GM21360 (cell line): ENCODE data around the gene MDFI.

Source experiments
- ATAC-seq: cut with Tn5 transposase; IDR thresholded peaks from one replicate; pipeline ENCODE4 v1.9.1; 2021; ENCODE audit warnings: mild to moderate bottlenecking, moderate library complexity; ENCODE audit not compliant: unreplicated experiment

MDFI gene

GRCh38 chr6:41684311-41685180 lies 46.3 kb downstream of the MDFI start:
- no peak for ATAC-seq

- no peak for ATAC-seq
These were observed 47.5 kb downstream of the MDFI start for GRCh38 chr6:41685641-41686380.

DNA sequence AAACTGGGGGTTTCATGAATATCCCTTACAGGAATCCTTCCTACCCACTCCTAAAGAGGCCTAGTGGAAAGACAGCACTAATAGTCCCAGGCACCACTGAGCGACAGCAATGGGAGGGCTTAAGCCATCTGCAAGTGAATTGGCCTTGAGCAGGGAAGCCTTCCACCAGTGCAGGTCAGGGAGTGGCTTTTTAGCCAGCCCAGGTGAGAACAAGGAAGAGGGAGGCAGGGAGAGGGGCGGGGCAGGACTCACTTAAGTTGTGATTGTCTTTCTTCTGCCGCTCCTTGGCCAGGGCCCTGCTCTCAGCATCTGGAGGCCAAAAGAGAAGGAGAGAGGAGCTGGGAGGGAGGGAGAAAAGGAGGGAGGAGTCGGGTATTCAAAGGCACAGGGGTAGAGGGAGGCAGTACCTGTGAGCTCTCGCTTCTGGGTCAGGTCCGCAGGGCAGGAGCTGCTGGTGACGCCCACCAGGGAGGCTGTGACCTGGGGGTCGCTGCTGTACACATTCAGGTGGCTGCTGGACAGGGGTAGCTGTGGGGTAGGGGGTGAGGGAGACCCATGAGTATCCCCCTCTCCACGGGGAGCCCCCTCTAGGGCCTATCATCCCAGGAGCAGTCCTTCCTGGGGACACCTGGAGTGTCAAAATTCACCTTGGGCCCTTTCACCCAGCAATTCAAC lies 49.4 kb downstream of the MDFI start:
- no peak for ATAC-seq

GRCh38 chr6:41688256-41688965 lies 50.1 kb downstream of the MDFI start:
- ATAC-seq, result no peak

- no peak for ATAC-seq
These were observed 51.1 kb downstream of the MDFI start for GRCh38 chr6:41689171-41690008.

DNA sequence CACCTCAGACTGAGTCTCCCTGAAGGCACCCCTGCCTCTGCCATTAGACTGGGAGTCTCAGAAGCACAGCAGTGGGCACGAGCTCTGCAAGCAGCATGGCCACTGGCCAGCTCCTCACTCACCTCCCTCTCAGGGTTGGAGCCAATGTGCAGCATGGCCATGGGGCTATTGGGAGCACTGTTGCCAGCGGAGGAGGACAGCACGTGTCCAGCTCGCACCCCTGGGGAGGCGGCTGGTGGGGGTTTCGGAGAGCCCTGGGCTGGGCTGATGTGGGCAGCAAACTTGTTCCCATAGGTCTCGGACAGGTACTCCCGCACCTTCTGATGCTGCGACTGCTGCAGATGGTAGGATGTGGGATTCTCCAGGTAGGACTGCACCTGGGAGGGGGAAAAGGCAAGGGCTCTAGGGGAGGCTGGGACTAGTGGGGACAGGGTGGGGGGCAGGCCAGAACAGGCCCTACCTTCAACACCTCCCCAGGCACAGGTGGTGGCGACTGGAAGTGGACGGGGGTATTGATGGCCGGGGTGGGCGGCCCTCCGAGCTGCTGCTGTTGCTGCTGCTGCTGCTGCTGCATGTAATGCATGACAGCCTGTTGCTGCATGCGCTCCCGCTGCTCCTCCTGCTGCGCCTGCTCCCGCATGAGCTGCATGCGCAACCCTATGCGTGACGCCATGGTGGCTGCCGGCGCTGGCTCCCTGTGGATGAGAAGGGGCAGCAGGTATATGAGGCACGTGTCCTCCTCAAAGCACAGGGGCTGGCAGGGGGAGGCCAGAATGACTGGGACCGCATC lies 52.5 kb downstream of the MDFI start:
- ATAC-seq, result no peak

DNA sequence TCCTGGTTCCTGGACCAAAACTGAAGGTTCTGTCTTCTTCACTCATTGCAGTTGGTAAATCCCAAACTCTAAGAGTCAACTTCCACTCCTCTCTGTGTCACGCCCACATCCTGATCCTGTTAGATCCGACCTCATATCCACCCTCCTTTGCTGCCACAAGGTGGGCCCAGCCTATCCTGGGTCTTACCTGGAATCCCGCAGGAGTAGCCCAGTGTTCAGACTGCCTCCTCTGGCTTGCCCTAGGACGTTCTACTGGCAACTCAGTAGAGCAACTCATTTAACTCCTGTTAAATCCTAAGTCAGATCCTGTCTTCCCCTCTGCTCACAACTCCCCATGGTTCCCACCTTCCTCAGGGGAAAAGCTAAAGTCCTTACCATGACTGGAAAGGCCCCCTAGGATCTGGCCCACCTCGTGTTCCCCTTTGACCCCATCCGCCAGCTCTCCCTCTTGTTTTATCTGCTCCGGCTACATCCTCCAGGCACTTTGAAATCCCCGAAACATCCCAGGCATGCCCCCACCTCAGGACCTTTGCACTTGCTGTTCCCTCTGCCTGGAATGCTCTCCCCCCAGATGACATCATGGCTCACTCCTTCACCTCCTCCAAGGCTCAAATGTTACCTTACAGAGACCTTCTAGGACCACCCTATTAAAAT lies 53.3 kb downstream of the MDFI start:
- no peak for ATAC-seq

DNA sequence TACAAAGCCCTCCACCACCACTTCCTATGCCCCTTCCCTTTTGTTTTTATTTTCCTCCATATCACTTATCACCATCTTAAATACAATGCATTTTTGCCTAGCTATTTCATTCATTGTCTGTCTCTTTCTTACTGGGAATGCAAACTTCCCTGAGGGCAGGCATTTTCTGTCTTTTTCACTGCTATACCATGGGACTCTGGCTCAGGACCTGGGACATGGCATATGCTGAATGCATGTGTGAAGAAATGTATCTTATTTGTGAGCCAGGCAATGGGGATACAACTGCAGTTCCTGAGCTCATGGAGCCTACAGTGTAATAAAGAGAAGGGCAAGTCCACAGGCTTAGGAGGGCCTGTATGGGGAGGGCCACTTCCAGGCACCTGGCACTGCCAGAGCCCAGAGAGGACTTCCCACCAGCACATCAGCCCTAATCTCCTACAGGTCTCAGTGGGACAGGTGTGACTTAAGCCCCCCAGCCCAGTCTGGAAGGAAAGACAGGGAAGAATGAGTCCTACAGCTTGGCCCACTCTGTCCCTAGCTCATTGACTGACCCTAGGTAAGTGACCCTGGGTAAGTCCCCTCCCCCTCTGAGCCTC lies 53.9 kb downstream of the MDFI start:
- no peak for ATAC-seq

GRCh38 chr6:41692730-41693129 lies 54.5 kb downstream of the MDFI start:
- no peak for ATAC-seq

DNA sequence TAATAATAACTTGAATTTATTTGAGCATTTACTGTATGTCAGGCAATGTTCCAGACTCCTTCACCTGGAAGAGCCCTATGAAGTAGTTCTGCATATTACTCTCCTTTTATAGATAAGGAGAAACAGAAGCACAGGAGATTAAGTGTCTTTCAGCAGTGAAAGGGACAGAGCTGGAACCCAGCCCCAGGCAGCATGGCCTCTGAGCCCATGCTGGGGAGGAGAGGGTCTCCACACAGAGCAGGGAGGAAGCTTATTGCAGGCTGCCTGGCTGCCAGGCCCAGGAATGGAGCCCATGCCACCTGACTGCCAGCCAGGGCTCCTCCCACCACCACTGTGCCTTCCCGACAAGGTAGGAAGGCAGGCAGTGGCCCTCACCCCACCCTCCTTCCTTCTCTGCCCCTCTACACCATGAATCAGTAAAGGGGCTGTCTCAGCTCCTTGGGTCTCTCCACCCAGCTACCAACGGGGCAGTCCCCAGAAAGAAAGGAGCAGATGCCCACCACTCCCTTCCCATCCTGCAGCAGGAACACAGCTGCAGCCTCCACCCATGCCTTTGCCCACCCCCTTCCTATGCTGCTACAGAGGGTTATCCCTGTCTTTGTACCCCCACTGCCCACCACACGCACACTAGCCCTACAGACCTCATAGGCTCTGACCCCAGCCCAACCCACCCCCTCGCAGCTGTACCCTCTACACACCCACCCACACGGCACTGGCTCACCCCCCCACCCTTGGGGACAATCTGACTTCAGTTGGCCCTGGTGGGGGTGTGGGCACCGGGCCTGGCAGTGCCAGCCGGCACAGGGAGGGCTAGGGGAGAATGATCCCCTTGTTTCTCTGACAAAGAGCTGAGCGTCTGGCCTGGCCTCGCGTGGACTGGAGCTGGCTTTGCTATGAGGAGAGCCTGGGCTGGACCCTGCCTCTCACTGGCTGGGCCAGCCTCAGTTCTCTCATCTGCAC lies 55.3 kb downstream of the MDFI start:
- no peak for ATAC-seq

DNA sequence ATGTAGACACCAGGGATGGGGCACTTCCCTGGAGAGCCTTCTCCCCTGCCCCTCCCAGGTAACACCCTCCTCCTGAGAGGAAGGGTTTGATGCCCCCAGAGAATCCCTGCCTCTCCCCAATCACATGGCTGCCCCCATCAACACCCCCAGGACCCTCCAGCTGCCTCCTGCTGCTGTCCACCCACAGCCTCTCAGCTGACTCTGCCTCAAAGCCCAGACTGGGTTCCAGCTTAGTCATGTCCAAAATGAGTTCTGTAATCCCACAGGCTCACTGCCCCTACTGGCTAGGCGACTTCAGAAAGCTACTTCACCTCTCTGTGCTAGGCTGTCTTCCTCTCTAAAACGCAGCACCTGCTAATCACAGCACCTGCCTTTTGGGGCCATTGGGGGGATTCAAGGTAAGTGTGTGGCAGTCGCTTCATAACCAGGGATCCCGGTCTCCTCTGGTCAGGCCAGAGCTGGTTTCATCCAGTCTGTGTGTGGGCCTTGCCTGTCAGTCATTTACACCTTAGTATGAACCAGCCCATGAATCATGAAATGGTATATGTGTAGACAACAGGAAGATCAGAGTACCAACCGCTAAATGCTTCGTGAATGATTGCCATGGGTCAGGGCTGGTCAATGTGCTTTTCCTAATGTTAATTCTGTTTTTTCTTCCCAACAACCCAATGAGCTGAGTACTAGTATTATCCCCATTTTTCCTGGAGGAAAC lies 56.7 kb downstream of the MDFI start:
- no peak for ATAC-seq

GRCh38 chr6:41695825-41696224 lies 57.6 kb downstream of the MDFI start:
- no peak for ATAC-seq

GRCh38 chr6:41696788-41697187 lies 58.5 kb downstream of the MDFI start:
- no peak for ATAC-seq

- no peak for ATAC-seq
These were observed 59.9 kb downstream of the MDFI start for GRCh38 chr6:41697861-41698781.

- no peak for ATAC-seq
These were observed 60.8 kb downstream of the MDFI start for GRCh38 chr6:41699063-41699462.
